Left renal pelvis (tissue), 4 donors: ENCODE data around the gene ITGAE. TPM values are rescaled to one million over a fixed set of nuclear protein-coding genes. Genes with fewer than 3 reads are reported as not detected.
"Not testable (repeated sequence)": the region's sequence is repeated elsewhere in the genome, so short reads cannot be mapped to it uniquely, and the experiment has no call there.

Source experiments
- DNase-seq, 4 donors: peaks; one replicate each; pipeline ENCODE4 v3.0.0-alpha.2; 2013; ENCODE audit warnings: low read depth in 4 of 4, low spot score in 3 of 4
- polyA plus RNA-seq, 4 donors: library from polyadenylated mRNA; unstranded; fragments of 120-200 nt; gene quantifications; one replicate each; pipeline ENCODE4 v1.2.1, GENCODE V29; 2013; ENCODE audit not compliant: insufficient read length in 4 of 4

ITGAE gene
- polyA plus RNA-seq, 4 donors: 33.6 to 42.1 (median 38.4) TPM

DNA sequence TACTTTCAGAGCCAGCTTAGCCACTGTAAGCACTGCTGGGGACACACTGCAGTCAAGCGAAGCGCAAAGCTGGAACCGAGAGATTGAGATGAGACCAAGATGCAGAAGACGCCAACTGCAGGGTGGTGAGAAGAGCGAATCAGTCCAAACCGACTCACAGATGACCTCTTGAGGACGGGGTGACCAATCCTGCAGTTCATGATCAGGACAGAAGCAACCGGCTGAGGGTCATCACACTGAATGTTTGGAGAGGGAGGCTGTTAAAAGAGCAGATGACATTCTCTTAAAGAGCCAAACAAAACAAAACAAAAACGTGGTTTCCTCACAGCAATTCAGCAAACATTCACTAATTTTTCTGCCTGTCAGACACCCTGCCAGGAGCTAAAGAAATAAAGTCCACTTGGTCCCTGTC lies 68.8 kb downstream of the ITGAE start:
- DNase-seq: peak in 1 of 4 donors; percentile 54

DNA sequence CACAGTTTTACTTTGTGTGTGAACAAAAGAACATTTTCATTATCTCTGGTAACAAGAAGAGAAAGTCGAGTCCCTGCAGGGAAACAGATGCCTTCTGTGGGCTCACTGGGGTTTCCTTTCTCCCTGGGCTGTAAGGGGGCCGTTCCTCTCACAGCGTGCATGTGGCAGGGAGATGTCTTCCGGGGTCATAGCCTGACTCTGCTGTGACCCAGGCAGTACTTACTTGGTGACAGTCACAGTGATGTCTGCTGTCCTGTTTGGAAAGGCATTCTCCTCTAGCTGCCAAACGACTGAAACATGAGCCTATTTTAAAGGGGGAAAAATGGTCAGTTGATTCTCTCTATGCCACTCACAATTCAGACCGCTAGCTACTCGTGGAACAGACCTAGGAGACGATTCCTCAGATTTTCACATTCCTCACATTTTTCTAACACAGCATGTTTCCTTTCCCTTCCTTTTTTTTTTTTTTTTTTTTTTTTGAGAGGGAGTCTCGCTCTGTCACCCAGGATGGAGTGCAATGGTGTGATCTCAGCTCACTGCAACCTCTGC lies 70.0 kb downstream of the ITGAE start:
- no peak for DNase-seq

DNA sequence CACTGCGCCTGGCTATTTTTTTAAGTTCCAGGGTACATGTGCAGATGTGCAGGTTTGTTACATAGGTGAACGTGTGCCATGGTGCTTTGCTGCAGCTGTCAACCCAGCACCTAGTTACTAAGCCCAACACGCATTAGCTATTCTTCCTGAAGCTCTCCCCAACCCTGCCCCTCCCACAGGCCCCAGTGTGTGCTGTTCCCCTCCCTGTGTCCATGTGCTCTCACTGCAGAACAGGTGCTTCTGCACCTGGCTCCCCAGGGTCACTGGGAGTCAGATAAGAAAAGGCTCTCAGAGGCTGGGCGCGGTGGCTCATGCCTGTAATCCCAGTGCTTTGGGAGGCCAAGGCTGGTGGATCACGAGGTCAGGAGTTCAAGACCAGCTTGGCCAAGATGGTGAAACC lies 71.1 kb downstream of the ITGAE start:
- no peak for DNase-seq

DNA sequence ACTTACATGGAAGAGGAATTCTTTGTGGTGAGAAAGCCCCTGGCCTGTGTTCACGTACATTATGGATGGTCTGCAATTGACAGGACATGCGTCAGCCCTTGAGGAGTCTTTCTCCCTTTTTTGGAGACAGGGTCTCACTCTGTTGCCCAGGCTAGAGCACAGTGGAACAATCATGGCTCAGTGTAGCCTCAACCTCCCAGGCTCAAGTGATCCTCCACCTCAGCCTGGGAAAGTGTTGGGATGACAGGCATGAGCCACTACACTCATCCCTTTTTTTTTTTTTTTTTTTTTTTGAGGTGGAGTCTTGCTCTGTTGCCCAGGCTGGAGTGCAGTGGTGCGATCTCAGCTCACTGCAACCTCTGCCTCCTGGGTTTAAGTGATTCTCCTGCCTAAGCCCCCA lies 72.9 kb downstream of the ITGAE start:
- DNase-seq: not testable (repeated sequence)

DNA sequence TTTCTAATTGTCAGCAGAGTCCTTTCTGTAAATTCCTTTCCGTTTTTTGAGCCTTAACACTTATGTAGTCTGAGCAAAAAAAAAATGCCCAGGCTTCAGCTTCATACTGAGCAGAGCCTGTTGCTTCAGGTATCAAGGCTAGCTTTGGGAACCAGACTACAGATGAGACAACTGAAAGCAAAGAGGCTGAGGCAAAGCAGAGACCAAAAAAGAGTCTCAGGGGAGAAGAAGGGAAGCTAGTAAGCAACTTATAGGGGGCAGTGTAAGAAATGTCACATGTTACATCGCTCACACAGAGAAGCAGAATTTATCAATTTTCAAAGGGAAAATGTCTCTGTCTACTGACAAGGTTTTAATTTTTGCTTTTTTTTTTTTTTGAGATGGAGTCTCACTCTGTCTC lies 73.9 kb downstream of the ITGAE start:
- no peak for DNase-seq

DNA sequence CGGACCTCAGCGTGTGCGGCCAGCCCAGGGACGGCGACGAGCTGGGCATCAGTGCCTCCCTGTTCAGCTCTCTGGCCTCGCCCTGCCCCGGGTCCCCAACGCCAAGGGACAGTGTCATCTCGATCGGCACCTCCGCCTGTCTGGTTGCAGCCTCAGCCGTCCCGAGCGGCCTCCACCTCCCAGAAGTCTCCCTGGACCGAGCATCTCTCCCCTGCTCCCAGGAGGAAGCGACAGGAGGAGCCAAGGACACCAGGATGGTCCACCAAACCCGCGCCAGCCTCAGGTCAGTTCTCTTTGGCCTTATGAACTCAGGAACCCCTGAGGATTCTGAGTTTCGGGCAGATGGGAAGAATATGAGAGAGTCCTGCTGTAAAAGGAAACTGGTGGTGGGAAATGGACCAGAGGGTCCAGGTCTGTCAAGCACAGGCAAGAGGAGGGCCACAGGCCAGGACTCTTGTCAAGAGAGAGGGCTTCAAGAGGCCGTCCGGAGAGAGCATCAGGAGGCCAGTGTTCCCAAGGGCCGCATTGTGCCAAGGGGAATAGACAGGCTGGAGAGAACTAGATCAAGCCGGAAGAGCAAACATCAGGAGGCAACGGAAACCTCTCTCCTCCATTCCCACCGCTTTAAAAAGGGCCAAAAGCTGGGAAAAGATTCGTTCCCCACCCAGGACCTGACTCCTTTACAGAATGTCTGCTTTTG lies 76.5 kb downstream of the ITGAE start:
- DNase-seq: no peak

DNA sequence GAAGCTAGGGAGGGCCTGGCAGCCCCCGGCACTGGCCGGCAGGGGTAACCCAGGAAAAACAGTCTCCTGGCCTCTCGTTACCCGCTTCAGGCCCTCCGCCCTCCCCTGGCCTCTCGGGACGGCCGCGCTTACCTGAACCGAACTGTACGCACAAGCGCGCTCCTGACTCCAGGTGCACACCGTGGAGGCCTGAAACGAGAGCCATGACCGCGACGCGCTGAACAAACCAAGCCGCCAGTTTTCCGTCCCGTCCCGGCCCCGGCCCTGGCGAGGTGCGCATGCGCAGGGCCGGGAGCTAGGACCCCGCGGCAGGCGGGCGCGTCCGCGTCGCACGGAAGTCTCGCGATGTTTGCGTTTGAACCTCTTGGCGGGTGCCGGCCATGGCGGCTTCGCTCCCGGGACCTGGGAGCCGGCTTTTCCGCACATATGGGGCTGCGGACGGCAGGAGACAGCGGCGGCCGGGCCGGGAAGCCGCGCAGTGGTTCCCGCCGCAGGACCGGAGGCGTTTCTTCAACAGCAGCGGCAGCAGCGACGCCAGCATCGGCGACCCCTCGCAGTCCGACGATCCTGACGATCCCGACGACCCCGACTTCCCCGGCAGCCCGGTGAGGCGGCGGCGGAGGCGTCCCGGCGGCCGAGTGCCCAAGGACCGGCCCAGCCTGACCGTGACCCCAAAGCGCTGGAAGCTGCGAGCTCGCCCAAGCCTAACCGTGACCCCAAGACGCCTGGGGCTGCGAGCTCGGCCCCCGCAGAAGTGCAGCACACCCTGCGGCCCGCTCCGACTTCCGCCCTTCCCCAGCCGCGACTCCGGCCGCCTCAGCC lies 77.2 kb downstream of the ITGAE start, which contains the start of gene HASPIN:
Gene HASPIN, plus strand, starts transcription at position 348 of the 822 bp plus-strand sequence. Its CDS starts 33 bp downstream, at position 381.
- DNase-seq: peak; percentile 76 to 87 (median 85)

DNA sequence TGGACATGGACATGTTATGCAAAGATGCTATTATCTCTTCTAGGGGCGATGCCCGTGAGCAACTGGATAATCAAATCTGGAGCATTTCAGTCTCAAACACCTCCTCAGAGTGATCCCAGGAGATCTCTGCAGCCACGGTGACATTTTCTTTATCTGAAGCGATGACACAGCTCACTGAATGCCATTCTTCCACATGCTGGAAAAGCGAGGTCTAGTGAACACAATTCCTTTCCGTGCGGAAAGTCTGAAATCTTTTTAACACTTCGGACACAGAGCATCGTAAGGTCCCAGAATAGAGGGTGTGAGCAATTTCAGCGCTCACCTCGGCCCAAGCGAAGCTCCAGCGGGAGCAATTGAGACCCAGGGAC lies 77.8 kb downstream of the ITGAE start:
- no peak for DNase-seq

DNA sequence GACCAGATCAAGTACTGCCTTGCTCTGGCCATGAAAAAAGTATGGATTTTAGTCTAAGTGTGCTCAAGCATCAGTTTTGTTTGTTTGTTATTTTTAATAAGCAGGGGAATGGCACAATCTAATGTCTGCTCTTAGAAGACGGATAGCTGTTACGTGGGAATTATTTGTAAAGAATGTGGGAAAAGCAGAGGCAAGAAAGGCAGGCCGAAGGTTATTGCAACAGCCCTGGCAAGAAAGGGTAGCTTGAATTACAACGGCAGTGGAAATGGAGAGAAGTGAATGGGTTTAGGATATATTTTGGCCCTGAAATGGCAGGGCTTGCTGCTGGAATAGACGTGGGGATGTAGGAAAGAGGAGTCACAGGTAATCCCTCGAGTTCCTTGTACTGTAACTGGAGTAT lies 78.3 kb downstream of the ITGAE start:
- DNase-seq: no peak

DNA sequence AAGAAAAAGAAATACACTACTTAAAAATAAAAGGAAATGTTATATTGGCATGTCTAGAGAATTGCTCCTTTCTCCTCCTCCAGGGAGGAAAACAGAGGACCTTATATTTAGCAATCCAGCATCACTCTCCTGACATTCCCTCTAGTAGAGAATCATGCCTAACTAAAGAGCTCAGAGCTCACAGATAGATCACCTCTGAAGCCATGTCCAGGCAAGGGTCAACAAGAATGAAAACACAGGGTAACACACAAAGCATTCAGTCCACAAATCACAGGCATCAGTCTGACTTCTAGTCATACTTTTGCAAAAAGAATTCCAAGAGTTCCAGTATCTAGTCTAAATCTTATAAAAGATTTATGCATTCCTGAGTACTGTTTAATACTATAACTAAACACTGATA lies 81.7 kb downstream of the ITGAE start:
- DNase-seq: no peak

DNA sequence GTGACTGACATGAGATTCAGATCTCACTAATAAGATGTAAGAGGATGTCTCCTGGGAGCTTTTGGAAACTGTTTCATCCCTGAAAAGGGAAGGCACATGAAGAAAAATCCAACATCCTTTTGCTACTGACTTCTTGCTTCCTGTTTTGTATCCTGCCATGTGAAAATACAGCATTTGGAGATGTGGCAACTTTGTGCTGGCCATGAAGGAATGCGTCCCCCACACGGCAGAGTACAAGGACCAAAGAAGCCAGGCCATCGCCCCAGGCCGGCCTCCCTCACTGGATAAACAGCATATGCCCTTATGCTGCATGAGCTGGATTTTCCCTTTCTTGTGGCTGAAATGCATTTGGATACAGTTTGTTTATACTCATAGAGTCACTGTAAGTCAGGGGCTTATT lies 82.8 kb downstream of the ITGAE start:
- DNase-seq: no peak

DNA sequence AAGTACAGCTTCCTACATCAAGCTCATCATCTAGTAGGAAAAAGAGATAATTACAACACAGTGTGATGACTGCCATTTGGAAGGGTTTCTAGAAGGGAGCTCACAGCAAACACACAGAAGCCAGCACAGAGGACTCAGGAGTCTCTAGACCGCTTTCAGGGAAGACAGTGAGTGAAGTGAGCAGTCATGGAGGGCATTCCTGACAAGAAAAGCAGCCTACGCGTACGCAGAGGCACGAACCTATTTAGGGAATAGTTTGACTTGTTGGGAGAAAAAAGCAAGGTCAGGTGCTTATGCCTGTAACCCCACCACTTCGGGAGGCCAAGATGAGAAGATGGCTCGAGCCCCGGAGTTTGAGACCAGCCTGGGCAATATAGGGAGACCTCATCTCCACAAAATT lies 85.7 kb downstream of the ITGAE start:
- DNase-seq: no peak

DNA sequence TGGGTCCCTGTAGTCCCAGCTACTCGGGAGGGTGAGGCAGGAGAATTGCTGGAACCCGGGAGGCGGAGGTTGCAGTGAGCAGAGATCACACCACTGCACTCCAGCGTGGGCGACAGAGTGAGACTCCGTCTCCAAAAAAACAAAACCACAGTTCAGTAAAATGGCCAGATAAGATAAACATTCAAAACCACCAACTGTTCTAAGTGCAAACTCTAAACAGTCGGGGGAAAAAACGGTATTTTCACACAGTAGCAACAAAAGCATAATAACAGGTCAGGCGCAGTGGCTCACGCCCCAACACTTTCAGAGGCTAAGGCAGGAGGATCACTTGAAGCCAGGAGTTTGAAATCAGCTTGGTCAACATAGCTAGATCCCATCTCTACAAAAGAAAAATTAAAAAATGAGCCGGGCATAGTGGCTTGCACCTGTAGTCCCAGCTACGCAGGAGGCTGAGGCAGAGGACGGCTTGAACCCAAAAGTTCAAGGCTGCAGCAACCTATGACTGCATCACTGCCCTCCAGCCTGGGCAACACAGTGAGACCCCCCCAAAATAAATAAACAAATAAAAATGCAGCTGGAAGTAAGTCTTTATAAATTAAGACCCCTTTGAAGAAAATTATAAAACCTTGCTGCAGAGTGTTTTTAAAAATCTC lies 88.1 kb downstream of the ITGAE start:
- no peak for DNase-seq

DNA sequence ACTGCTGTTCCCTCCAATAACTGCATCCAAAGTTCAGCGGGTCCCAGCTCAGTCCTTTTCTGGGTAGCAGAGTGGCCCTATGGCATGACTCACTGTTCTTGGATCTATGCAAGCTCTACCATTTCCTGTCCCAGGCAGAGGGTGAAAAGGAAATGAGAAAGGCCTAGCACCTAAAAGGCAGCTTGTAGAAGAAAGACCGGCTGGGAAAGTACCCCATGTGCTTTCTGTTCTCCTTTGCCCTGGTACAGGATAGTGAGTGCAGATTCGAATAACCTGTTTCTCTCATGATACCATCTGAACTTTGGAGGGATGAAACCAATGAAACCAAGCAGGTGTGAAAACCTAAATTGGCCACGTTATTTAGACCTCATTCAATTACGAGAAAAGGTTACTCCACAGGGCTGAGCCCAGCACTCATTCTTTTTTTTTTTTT lies 90.0 kb downstream of the ITGAE start:
- DNase-seq: no peak

DNA sequence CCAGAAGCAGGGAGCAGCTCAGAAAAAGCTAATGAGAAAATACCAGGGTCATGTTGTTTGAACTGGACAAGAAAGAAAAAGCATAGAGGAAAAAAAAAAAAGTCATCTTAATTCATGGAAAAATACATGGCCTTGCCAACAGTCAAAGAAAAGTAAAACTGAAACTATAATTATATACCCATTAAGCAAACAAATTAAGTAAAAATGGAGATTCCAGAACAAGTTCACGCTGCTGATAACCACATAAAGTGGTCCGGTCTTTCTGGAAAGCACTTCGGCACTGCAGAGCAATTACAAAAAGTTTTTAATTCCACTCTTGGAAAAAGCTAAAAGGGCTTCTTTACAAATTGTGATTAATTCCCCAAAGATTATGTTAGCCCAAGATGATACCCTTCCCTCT lies 92.6 kb downstream of the ITGAE start:
- DNase-seq: no peak

DNA sequence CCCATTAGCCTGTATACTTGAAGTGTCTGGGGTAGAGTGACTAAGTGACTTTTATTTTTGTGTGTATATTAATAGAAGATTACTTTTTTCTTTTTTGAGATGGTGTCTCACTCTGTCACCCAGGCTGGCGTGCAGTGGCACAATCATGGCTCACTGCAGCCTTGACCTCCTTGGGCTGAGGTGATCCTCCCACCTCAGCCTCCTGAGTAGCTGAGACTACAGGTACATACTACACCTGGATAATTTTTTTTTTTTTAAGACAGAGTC lies 95.3 kb downstream of the ITGAE start:
- not testable (repeated sequence) for DNase-seq

DNA sequence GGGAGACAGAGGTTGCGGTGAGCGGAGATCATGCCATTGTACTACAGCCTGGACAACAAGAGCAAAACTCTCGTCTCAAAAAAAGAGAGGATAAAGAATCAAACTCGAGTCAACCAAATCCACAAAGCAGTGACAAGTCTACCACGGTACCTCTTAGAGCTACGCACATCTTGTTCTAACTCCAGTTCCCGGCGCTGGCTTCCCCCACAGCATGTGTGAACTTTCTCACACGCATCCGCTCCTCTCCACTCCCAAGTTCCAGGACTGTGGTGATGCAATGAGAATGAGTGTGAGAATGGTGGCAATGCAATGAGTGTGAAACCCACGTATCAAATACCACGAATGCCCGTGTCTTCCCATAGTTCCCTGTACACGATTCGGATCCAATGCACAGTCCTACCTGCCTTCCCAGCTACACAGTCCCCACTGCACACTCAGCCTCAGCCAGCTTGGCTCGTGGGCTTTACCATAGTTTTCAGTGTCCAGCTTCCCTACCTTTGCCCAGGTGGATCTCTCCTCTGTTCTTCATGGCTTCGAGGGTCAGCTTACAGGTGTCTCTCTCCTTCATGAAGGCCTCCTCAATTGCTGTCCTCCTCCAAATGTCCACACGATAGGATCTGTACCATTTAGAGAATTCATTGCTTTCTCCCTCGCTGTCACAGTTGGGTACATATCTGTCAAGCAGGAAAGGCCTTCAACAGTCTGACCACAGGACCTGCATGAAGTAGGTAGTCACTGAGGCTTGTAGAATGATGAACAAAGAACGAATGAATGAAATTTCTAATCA lies 95.9 kb downstream of the ITGAE start:
- DNase-seq: no peak

DNA sequence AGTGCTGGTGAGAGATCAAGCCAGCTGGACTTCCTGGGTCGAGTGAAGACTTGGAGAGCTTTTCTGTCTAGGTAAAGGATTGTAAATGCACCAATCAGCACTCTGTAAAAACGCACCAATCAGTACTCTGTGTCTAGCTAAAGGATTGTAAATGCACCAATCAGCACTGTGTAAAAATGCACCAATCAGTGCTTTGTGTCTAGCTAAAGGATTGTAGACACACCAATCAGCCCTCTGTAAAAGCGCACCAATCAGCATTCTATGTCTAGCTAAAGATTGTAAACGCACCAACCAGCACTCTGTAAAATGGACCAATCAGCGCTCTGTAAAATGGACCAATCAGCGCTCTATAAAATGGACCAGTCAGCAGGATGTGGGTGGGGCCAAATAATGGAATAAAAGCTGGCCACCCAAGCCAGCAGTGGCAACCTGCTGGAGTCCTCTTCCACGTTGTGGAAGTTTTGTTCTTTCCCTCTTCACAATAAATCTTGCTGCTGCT lies 98.9 kb downstream of the ITGAE start:
- not testable (repeated sequence) for DNase-seq

DNA sequence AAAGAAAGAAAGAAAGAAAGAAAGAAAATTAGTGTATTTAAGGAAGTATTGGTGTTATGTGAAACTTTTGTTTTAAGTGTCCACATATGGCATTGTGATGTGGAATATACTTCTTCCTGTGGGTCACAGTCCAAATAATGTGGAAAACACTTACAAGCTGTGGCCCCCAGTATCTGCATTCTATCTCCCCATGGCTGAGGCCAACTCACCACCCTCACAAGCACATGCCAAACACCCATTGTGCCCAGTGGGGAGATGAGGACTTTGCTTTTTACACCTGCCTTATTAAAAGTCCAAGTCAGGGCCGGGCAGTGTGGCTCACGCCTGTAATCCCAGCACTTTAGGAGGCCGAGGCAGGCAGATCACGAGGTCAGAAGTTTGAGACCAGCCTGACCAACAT lies 101.0 kb downstream of the ITGAE start:
- DNase-seq: no peak

DNA sequence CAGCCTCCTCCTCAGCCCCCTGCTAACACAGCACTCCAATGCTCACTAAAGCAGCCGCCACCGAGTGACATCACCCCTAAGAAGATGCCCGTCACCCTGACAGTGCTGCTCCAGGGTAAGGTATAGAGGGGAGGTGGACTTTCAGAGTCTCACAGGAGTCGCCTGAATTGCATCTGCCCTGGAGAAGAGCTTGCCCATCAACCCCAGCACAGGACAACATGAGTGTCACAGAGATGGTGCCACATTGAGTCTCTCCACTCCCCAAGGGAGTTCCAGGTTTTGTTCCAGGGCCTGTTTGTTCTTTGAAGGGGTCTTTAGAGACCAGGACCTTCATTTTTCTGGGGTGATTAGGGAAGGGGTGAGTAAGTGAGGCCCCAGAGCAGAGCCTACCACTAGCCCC lies 102.8 kb downstream of the ITGAE start:
- no peak for DNase-seq

DNA sequence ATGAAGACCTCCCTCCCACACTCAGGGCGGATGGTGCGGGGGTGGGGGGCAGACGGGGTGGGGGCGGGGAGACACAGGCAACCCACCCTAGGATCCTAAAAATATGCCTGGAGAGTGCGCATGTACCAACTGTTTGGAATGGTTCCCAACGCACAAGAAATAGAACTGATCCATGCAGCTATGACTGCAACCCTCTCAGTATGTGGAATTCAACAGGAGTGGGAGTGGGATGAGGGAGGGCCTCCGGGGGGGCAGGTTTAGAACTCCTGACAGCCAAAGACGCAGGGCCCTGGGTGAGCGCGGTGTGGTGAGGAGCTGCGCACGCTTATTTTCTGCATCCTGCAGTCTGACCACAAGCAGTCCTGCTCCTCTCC lies 103.9 kb downstream of the ITGAE start:
- no peak for DNase-seq
